ENCODE data around the gene C11orf21.
A peak's percentile ranks its signal among the peaks of the same experiment; 100 is the strongest.

Gene C11orf21

DNA sequence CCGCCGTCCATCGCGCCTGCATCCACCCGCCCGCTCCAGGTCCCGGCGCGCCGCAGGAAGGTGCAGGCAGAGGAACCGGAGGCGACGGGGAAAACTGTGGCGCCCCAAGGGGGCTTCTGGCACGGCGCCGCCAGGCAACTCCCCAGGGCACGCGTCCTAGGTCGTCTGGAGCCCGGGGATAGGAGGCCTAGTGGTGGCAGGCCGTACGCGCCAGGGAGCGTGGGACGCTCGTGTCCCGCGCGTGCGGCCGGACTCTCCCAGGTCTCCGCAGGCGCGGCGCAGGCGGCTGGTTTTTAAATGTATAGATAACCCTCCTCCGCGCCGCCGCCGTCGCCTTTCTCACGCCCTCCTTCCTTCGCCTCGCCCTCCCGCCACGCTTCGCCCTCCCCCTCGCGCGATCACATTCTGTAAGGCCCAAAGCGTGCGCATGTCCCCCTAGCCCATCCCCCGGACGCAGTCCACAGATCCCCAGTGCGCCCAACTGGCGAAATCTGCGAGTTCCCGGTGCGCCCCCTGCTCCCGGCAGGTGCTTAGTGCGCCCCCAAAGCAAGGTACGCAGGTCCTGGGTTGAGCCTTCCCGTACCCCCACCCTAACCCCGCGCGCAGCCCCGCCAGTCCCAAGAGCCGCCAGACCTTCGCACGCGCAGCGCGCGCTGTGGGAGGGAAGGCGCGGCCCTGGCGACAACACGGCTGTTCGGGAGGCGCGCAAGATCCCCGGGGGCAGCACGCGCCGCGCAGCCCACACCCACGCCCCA lies 31.2 kb downstream of the C11orf21 start, which contains the start of gene ASCL2:
Gene ASCL2 (minus strand): TSS at position 267 of the 755 bp plus-strand sequence. CDS start 256 bp downstream, at position 11.
- DNase-seq = no peak

DNA sequence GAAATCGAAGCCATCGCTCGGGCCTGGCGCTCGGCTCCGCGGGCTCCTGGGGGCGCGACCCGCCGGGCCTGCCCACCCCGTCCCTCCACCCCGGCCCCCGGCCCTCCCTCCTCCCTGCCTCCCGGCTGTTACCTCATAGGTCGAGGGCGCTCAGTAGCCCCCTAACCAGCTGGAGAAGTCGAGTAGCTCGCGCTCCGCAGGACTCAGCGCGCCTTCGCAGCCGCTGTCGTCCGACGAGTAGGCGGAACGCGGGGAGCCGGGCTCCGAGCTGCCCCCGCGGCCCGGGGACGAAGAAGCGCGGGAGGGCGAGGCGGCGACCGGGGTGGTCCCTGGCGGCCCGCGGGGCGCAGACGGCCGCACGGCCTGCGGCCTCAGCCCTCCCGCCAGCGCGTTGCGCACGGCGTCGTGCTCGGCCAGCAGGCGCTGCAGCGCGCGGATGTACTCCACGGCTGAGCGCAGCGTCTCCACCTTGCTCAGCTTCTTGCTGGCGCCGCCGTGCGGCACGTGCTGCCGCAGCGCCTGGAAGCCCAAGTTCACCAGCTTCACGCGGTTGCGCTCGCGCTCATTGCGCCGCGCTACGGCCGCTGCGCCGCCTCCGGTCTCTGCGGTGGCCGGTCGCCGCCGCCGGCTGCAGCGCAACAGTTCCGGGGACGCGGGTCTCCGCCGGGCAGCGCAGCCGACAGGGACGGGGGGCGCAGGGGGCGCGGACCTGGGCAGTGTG lies 32.0 kb downstream of the C11orf21 start:
- DNase-seq = no peak

DNA sequence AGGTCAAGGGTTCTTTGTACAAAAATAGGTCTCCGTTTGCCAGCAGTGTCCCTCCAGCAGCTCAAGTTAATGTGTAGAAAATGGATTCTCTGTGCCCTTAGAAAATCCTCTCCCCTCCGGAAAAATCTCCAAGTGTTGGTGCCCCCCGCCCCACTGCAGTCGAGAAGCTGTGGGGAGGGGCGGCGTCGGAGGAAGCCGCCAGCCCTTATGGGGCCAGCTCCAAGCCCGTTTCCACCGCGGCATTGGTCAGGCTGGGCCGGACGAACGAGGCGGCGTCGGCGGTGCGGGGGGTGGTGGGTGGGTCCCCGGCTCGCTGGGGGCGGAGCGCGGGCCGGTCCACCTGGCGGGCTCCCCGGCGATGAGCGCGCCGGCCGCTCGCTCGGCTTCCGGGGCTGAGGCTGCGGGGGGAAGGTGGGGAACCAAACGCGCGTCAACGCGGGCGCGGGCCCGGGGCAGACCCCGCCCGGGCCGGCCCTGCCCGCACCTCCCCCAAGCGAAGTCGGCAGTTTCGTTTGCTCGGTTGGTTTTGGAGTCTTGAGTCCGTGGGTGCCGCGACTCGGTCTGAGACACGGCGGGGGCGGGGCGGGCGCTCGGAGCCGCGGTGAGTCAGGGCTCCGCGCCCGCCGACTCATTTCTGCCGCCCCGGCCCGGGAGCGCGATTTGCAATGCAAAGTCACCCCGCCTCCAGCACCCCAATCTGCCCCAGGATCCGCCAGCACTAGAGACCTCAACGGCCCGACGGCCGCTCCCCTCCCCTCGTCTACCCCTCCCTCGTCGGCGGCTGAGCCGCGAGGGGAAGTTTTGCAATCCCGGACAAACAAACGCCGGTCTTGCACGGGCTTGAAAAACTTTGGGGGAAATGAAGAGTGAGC lies 32.8 kb downstream of the C11orf21 start:
- peak; percentile 90 for DNase-seq

DNA sequence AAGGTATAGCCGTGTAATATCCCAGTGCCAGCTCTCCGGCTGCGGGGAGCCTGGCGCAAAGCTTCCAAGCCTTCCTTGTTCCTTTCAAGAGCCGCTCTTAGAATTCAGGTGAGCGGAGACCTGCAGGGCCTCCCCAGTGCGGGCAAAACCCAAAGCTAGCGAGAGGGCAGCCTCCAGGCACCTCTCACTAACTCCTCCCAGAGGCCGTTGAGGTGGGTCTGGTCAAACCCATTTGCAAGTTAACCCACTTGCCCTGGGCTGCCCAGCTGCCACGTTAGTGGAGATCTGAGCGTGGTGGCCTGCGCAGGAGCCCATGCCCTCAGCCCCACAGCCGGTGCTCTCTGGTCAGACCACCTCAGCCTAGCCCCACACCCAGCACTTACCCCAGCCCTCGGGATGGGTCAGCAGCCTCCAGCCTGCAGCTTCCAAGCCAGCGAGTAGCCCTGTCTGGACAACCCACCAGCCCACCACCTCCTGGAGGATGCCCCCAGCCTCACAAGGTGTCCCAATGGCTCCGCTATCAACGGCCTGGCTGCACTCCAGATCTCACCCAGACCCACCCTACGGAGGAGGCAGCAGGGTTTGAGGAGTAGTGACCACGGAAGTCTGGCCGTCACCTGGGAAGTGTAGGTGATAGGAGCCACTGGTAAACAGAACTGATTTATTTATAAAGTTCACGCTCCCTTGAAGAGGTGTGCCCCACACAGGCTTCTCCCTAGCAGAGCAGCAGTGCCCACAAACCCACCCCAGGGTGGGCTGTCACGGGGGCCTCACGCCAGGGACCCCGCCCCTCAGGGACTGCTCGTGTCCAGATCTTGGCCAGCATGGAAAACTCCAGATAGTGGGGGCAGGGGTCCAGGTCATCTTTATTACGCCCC lies 33.6 kb downstream of the C11orf21 start:
- no peak for DNase-seq

DNA sequence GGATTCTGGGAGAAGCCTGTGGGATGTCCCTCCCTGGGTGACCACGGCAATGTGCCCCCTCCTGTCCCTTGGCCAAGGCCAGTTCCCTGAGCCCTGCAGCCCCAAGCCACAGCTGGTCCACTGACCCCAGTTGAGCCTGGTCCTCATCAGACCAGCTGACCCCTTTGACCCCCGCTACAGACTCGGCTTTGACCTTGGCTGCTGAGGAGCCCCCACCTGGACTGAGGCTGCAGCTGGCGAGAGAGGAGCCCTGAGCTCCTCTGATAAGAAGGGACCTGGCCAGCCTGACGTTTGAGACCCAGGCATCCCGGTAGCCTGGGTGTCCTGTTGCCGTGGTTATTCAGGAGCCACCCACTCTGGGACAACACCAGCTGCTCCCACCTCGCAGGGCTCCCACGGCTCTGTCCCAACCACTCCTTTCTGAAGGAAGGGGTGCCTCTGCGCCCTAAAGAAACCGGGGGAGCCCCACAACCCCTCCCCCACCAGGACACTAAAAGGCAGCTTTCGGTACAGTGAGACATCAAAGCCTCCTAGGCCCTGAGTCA lies 34.3 kb downstream of the C11orf21 start:
- DNase-seq = no peak

DNA sequence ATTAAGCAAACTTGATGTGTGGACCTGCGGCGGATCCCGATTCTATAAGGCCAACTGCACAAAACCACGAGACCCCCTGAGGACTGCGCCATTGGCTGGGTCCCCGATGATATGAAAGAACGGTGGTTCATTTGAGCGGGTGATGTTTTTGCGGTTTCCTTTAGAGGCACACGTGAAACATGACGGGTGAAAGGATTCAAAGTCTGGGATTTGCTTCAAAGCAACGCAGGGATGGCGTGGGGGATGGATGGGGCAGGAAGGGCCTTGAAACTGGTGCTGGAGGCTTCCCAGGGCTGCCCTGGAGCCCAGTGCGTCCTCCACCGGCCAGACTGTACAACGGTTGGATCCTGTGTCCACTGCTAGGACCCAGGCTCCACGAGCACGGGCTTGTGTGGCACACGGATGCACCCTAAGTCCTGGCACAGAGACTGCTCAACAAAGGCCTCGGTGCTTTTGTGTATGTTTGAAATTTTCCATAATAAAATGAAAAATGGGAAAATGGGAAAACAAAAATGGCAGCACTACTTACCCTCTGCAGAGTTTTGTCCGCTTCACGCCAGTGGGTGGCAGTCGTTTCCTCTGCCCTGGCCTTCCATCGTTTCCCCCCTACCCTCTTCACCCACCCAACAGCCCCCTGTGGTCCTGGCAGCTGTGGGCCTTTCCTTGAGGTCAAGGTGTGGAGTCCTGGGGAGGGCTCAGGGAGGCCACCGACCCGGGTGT lies 35.0 kb downstream of the C11orf21 start:
- DNase-seq = no peak

DNA sequence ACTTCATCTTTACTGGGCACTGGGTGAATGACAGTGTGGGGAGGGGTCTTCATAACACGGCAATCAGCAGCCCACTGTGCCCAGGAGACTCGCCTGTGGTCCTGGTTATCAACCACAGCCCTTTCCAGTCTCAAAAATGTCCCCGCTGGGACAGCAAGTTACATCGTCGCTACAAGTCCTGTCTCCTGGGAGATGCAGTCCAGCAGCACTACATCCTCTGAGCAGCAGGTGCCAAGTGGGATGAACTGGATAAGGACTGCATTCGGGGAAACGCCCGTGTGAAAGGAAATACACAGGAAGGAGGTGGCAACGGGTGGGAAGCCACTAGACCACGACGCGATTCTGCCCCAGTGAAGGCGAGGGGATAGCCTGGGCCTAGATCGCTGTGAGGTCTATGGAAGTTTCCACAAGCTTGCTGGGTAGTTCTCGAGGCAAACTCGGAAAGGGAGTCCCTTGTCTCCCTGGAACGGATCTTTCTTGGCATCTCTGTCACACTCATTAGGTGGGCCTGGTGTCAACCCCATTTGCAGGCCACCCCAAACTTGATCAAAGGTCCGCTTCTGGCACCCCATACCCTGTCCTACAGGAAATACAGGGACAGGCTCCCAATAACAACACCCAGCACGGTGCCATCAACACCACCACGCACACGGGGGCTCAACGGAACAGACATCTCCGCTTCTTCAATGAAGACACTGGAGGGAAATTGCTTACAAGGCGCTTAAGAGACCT lies 35.7 kb downstream of the C11orf21 start:
- DNase-seq = no peak

DNA sequence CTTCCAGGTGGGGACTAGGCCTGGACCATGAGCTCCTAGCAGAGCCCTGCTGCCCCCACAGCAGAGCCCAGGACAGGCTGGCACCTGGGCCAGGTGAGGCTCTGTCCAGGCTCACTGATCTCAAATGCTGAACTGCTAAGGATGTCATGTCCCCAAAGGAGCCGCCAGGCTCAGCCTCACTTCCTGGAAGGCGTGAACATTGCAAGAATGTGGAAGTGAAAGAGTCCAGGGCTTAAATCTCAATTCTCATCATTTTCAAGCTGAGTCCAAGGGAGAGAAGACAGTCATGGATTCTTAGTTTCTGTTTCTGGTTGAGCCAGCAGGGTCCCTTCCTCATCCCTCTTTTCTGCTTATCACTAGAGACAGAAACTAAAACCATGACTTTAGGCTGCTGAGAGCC lies 36.3 kb downstream of the C11orf21 start:
- DNase-seq = no peak

DNA sequence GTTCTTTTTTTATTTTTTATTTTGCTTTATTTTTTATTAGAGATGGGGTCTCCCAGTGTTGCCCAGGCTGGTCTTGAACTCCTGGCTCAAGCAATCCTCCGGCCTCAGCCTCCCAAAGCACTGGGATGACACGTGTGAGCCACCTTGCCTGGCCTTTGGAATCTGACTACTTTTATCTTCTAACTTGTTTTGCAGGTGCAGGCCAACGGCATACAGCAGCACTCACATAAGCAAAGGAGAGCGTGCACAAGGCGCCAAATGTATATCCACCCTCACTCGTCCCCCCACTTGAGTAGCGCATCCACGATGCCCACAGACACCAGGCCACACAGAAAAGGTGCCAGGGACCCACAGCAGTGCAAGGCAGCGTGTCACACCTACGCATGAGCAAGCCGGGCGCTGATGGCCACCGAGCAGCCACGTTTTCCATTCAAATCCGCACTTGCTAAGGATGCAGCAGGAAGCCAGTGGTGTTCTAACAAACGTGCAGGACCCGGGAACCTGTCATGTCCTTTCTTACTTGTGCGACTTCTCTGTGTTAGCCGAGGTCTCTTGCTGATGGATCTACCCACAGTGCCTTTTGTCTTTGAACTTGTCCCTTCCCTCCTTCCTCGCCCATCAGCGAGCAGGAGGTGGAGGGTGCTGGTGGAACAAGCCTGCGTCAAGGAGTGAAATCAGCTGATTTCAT lies 37.2 kb downstream of the C11orf21 start:
- no peak for DNase-seq

DNA sequence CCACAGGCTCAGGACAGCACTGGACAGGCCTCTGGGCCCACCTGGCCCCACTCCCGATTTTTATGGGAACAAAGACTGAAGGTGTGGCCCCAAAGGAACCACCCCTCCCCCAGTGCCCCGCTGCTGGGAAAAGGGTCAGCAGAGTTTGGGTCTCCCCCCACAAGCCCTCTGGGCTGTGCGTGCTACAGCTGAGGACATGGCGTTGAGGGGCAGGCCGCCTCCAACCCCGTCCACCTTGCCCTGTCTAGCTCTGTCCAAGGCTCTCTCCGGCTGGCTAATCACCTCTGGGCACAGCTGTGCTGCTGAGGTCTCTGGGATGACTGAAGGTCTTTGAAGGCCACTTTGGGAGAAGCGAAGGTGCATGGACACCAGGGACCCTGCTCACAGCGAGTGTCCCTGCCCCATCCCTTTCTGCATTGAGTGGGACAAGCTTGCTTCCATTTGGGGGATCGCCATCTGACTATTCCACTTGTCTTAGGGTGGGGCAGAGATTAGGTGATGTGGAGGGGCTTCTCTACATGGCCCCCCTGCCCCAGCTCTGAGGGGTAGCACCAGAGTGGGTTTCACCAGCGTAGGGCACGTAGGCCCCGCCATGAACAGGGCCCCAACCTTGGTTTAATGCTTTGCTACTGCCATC lies 37.9 kb downstream of the C11orf21 start:
- no peak for DNase-seq

DNA sequence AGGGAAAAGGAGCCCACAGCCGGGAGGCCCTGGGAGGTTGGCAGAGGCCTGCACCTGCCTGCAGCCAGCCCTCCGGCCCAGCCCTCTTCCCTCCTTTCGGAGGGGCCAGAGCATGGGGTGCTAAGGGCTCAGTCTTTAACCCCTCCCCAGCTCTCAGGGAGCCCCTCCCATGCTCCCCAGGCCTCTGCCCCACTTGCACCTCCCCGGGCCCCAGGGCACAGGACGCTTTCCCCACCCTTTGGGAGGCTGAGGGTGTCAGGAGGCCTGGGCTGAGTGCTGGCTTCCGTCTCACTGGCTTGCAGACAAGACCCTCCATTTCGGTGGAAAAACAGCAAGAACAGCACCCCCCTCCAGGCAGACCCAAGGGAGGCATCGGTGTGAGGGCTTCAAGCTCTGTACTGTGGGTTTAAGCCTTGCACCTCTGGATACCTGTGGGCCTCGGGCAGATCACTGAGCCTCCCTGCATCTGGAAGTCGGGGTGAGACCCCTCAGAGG lies 38.6 kb downstream of the C11orf21 start:
- DNase-seq = no peak

DNA sequence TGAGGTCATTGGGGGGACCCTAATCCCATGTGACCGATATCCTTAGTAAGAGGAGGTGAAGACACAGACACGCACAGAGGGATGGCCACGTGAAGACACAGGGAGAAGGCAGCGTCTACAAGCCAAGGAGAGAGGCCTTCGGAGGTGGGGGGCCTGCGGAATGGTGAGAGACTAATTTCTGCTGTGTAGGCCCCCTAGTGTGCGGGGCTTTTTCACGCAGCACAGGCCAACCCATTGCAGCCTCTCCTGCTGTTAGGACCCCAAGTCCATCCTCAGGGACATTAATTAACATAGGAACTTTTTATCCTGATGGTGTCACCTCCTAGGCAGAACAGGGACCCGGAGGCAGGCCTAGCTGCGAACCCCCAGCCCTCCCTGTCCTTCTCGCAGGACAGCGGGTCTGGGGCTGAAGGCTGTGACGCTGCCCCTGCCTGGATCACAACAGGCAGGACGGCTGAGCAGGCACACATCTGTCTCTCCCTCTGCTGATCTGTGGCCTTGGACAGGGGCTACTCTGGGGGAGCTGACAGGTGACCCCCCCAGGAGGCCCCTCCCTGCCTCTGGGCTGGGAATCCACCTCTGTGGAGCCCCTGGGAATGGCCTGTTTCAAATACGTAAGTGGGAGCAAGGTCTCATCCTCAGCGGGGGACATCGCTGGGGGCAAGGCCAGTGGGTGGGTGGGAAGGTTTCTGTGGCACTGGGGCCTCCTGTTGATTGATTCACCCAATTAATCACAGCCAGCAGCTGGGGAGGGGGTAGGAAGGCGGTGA lies 39.2 kb downstream of the C11orf21 start:
- DNase-seq = no peak

DNA sequence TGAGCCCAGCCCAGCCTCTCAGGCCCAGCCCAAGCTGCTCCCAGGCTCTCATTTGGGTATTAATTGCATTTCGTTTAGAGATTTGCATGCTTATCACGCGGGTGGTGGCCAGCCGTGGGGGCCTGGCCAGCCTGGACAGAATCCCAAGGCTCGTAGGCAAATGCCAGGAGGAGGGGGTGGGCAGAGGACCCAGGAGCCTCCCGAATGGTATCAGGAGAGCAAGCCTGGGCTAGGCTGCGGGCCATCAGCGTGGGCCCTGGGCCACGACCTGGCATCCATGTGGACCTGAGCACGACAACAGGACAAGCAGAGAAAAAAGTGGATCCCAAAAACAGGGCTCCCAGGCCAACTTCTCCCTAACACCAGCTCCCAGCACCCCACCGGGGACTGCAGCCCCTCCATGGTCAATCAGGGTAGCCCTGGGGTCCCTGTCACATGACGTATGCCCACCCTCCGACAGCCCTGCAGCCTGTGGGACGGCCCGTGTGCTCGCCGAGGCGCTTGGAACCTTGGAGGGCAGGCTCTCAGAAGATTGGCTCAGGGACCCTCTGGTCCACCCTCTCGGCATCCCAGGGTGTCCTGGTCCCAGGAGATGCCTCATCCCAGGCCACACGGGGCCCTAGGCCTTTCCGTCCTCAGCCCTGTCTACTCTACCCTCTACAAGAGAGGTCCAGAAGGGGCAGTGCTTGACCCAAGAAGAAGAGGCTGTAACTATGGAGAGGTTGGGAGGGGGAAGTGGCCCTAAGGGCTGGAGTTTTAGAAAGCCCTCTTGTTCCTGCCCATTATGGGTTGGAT lies 40.1 kb downstream of the C11orf21 start:
- DNase-seq = no peak

DNA sequence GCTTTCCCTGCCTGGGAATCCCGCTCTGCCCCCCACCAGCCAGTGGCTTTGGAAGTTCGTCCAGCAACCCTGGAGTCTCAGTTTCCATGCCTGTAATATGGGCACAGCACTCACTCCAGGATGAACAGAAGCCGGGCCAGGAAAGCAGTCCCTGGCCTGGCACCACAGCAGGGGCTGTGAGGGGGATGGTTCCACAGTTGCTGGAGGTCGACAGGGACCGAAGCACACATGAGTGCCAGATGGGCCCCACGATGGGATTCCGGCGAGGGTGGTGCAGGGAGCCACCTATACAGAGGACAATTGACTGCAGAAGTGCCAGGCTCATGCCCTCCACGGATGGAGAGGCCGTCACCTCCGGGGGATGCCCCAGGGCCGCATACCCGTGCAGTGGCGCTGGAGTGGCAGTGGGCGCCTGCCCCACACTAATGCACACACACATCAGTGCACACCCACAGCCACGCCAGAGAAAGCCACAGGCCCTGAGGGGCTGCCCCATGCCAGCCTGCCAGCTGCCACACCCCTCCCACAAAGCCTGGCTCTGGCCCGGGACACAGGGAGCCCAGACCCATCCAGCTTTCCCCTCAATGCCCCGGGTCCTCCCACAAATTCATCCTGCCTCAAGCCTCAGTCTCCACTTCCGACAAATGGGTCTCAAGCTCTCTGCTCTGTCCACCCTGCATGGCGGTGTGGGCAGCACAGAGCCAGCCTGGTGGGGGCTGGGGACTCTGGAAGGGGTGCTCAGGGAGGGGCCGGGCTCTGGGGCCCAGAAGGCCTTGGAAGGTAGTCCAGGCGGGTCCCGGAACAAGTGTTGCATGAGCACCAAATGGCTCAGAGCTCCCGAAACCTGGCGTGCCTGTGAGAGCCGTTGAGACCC lies 41.0 kb downstream of the C11orf21 start:
- DNase-seq = no peak

DNA sequence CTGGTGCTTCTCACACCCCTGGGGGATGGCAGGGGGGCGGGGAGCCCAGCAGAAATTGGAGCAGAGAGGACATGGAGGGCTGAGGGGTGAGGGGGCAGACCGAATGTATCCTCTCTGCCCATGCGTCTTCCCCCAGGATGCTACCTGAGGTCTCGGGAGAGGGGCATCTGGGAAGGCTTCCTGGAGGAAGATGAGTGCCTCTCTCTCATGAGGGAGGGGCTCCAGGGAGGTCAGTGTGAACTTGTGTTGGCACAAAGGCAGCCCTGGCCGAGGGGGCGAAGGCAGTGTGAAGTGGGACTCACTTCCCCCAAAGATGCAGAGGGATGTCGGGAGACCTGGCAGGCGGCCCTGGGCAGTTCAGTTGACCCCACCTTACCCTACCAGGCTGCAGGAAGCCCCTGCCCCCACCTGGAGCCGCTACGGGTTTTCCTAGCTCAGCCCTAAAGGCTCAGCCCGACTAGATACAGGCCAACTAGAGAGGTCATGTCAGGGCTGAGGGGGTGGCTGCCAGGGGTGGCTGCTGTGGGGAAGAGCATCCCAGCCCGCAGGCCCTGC lies 41.7 kb downstream of the C11orf21 start:
- no peak for DNase-seq

DNA sequence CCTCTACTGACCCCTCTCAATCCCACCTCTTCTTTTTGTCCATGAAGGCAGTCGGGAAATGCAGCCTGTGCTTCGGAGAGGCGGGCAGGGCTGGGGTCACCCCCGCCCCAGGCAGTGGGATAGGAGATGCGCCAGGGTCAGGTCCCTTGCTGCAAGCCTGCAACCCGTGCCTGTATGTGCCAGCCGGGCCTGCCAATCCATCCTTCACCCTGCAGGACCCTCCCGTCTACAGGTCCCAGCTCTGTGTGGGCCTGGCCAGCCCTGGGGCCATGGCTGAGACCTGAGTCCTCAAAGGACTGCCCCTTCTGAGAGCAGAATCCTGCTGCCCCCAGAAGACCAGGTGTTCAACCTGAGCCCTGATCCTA lies 42.3 kb downstream of the C11orf21 start:
- DNase-seq = no peak

Data from activated CD8-positive, alpha-beta memory T cell treated with anti-CD3 and anti-CD28 coated beads, Interleukin-2, amount 50 U/mL, for 48 hours (primary cell).